Prostate gland (tissue), 2 donors: ENCODE data around the gene RPUSD4. TPM values are rescaled to one million over a fixed set of nuclear protein-coding genes. Genes with fewer than 3 reads are reported as not detected.

Source experiments
- DNase-seq: peaks from one replicate; pipeline ENCODE4 v3.0.0-alpha.2; 2019; ENCODE audit warnings: low spot score
- H3K27ac ChIP-seq, 2 donors: fragments of 200-600 bp; sonication (generic); 2 replicates each; pipeline ENCODE4 v1.5.1; 2017 to 2019
- H3K27me3 ChIP-seq: fragments of 200-600 bp; sonication (generic); replicated peaks from 2 replicates; pipeline ENCODE4 v1.5.1; 2019; ENCODE audit not compliant: insufficient read depth
- H3K36me3 ChIP-seq, 2 donors: fragments of 200-600 bp; sonication (generic); 1 replicate in 1 of 2; 2 replicates in 1 of 2; pipeline versions ENCODE4 v1.5.1 to v1.8.1; 2017 to 2019
- H3K4me1 ChIP-seq: fragments of 200-600 bp; sonication (generic); replicated peaks from 2 replicates; pipeline ENCODE4 v1.5.1; 2019
- H3K4me3 ChIP-seq, 2 donors: fragments of 200-600 bp; sonication (generic); 2 replicates each; pipeline ENCODE4 v1.5.1; 2017 to 2019
- H3K9me3 ChIP-seq: fragments of 200-600 bp; sonication (generic); 2 replicates; pipeline ENCODE4 v1.5.1; 2017
- POLR2A ChIP-seq: fragments of 450-650 bp; IDR thresholded peaks from one replicate; pipeline ENCODE4 v1.6.1; 2016; ENCODE audit warnings: antibody characterized with exemption, mild to moderate bottlenecking
- POLR2AphosphoS5 ChIP-seq: sonication (generic); formaldehyde crosslinking; IDR thresholded peaks from one replicate; pipeline ENCODE4 v1.6.1; 2017; ENCODE audit warnings: antibody characterized with exemption
- WGBS: methylation state at CpG from one replicate; pipeline ENCODE4 v1.1.5; 2018; 5-methylcytosine and 5-hydroxymethylcytosine counted together
- intact Hi-C: fragments of 100-400 bp; cut with DNase I; formaldehyde crosslinking; loops from one replicate; pipeline ENCODE4 v1.14.2; 2022
- total RNA-seq, 2 donors: library from RNA; depleted of rRNA; stranded (reverse); fragments of >200 nt; gene quantifications; one replicate each; pipeline ENCODE4 v1.1.0, GENCODE V29; 2016
- TF ChIP-seq, protein P1 (sequence below), 4 experiments: fragments of 200-600 bp in 2 of 4; fragments of 450-650 bp in 2 of 4; sonication (generic) in 2 of 4; IDR thresholded peaks; 1 replicate in 3 of 4; 2 replicates in 1 of 4; pipeline ENCODE4 v1.5.1; 2016 to 2019; ENCODE audit warnings: antibody characterized with exemption in 4 of 4, mild to moderate bottlenecking in 2 of 4, moderate library complexity in 2 of 4

The RPUSD4 gene
- total RNA-seq, 2 donors from 2014 or later: 13.0 to 29.7 TPM

DNA sequence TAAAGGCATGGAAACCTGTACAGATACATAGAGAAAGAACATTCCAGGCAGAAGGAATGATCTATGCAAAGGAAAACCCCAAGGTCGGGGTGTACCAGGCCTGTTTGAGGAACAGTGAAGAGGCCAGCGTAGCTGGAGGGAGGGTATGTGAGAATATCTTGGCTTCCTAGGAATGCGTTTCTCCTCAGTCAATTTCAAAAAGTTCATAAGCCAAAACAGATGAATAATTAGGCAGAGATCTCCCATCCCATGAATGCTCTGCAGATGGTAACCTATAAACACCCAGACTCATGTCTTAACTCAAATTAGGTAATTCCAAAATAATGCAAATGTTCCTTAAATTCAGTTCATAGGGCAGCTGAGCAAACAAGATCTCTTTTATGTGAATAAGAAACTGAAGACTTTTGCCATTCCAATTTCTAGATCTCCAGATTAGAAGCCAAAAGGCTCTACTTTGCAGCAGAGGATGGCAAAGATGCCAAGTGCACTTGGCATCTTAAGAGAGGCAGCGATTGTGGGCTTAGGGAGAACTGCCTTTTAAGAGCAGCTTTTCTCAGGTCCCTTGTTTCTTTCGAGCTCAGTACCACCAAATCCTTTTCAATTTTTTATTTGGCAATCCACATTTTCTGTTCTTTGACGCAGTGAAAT lies 13.3 kb upstream of the RPUSD4 start:
- Histone ChIP-seq H3K4me3 (no peak overlapping the region), H3K4me1 (peaks cover 3% of the 10 kb centered on the region), H3K9me3 (no peaks in the 10 kb centered on the region), H3K27me3 (no peaks in the 10 kb centered on the region), H3K27ac (no peak overlapping the region), H3K36me3 (no peaks in the 10 kb centered on the region)
- WGBS: 57% methylated on average over 6 of the region's 6 CpGs
- intact Hi-C loops: no loop called here
- no peak for DNase-seq
- TF ChIP-seq, protein P1, sequence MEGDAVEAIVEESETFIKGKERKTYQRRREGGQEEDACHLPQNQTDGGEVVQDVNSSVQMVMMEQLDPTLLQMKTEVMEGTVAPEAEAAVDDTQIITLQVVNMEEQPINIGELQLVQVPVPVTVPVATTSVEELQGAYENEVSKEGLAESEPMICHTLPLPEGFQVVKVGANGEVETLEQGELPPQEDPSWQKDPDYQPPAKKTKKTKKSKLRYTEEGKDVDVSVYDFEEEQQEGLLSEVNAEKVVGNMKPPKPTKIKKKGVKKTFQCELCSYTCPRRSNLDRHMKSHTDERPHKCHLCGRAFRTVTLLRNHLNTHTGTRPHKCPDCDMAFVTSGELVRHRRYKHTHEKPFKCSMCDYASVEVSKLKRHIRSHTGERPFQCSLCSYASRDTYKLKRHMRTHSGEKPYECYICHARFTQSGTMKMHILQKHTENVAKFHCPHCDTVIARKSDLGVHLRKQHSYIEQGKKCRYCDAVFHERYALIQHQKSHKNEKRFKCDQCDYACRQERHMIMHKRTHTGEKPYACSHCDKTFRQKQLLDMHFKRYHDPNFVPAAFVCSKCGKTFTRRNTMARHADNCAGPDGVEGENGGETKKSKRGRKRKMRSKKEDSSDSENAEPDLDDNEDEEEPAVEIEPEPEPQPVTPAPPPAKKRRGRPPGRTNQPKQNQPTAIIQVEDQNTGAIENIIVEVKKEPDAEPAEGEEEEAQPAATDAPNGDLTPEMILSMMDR (IDR thresholded peaks at IDR 0.05): no peak
- TF ChIP-seq POLR2A (no peak), POLR2AphosphoS5 (no peak)

DNA sequence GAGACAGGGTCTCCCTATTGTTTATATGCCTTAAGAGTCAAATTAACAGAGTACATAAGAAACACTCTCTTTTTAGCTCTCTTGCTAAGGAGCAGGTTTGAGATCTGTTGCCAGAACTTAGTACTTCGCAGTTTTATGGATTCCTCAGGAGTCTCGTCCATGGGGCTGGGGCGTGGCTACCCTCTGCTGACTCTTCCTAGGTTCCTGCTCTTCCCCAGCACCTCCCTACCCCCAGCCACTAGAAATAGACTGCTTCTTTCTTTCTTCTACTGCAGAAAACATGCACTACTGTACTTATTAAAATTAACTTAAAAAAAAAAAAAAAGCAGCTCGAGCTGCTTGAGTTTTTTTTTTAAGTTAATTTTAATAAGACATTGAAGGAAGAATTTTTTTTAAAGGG lies 8.1 kb upstream of the RPUSD4 start:
- 75% methylated on average over 4 of the region's 4 CpGs for WGBS
- H3K27me3 ChIP-seq: no peaks in the 10 kb centered on the region
- intact Hi-C loops: no loop called here
- H3K4me3 ChIP-seq: no peak overlapping the region
- H3K27ac ChIP-seq: no peak overlapping the region
- no peak for DNase-seq
- no peaks in the 10 kb centered on the region for H3K36me3 ChIP-seq
- TF ChIP-seq POLR2AphosphoS5: no peak
- no peak for TF ChIP-seq POLR2A
- TF ChIP-seq, protein P1 (IDR thresholded peaks at IDR 0.05): no peak
- H3K4me1 ChIP-seq: no peaks in the 10 kb centered on the region
- no peaks in the 10 kb centered on the region for H3K9me3 ChIP-seq

DNA sequence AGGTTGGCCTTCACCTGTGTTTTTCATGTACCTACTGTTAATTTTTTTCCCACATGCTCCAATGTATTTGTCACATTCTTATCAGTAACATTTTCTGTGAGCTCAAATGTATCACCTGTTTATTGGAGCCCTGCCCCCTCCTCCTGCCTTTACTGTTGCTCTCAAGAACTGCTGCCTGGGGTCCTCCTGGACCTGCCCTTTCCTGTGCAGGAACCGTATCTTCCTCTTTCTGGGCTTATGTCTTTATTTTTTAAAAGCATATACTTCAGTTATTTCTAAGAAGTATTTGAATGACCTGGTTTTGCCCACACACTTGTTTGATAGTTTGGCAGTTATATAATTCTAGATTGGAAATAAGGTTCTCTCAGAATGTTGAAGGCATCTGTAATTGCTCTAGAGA lies 6.0 kb upstream of the RPUSD4 start:
- H3K4me1 ChIP-seq: no peaks in the 10 kb centered on the region
- TF ChIP-seq, protein P1 (IDR thresholded peaks at IDR 0.05): no peak
- TF ChIP-seq POLR2A (no peak), POLR2AphosphoS5 (no peak)
- no peaks in the 10 kb centered on the region for H3K27me3 ChIP-seq
- H3K9me3 ChIP-seq: no peaks in the 10 kb centered on the region
- H3K4me3 ChIP-seq: no peak overlapping the region
- intact Hi-C loops: no loop called here
- WGBS: 81% methylated on average over 1 of the region's 1 CpG
- no peaks in the 10 kb centered on the region for H3K36me3 ChIP-seq
- no peak overlapping the region for H3K27ac ChIP-seq
- no peak for DNase-seq

DNA sequence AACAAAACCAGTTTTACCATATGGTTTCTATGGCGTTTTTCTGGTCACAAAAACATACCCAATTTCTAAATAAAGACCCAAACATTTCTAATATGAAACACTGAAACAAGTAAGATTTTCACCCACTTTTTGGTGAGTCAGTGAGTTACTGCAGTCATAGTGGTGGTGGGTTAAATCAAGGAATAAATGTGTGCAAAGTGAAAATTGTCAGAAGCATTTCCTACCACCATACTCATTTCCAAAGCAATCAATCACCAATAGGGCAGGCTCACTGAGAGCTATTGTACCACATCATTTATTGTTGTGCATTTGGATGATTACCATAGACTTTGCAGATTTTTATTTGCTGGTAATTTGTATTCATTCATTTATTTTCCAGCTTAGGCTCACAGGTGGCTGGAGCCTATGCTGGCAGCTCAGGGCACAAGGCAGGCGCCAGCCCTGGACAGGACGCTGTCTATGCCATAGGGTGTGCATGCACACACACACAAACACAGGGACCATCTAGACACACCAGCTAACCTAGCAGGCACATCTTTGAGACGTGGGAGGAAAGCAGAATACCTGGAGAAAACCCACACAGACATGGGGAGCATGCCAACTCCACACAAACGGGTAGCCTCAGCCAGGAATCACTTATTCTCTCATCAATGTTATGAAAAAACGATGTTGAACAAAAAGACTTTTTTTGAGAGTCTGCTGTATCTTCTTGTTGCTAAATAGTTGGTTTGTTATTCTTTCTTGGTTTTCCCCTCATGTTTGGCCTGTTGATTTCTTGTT lies 5.3 kb upstream of the RPUSD4 start:
- Histone ChIP-seq H3K27ac (no peak overlapping the region), H3K4me1 (peaks cover 3% of the 10 kb centered on the region), H3K36me3 (no peaks in the 10 kb centered on the region), H3K4me3 (no peak overlapping the region), H3K9me3 (no peaks in the 10 kb centered on the region), H3K27me3 (no peaks in the 10 kb centered on the region)
- DNase-seq: no peak
- intact Hi-C loops: no loop called here
- no peak for TF ChIP-seq POLR2AphosphoS5
- no peak for TF ChIP-seq POLR2A
- TF ChIP-seq, protein P1 (IDR thresholded peaks at IDR 0.05): no peak
- 69% methylated on average over 6 of the region's 6 CpGs for whole genome bisulfite sequencing
